Measurements from ENCODE around the gene KRTAP9-7. TPM values are rescaled to one million over a fixed set of nuclear protein-coding genes. Genes with fewer than 3 reads are reported as not detected.

The KRTAP9-7 gene
- total and polyA plus RNA-seq, 2 donors (not counting 3 experiments of a cell fraction or from before 2014, with no cell fraction given), result not detected

DNA sequence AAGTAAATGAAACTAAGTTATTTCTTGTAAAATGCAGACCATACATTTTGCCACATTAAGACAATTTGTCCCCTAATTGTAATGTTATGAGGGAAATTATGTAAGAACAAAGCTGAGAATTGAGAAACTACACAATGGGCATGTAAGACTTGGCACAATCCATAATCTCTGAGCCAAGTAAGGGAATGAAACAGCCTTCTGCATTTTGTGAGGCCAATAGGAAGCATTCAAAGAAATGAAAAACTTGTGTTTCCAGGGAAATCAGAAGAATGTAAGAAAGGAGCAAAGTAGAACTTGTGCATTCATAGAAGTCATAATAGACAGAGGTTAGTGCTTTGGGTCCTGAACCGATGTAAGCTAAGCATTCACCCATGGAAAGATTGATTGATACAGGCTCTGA is 24.2 kb upstream of the KRTAP9-7 start:
- no TSS peak for BruUV-seq (replicated peaks)
- DNase-seq (ENCODE audit: low read depth, low spot score) (peak; percentile 0), FAIRE-seq (no peak)
- H3K4me1 ChIP-seq (ENCODE audit: control insufficient read depth, extremely low read depth, insufficient read depth, low read length), result no peaks in the 10 kb centered on the region
- TF ChIP-seq GATA2 (IDR thresholded peaks at IDR 0.05; ENCODE audit: insufficient read depth, insufficient read length, low read depth, low read length) (no peak), MAX (IDR thresholded peaks at IDR 0.05; ENCODE audit: insufficient read depth, insufficient read length) (no peak), POLR2A (IDR thresholded peaks at IDR 0.05; ENCODE audit: low read depth, low read length) (no peak), MYC (IDR thresholded peaks at IDR 0.05; ENCODE audit: low read depth, low read length) (no peak), CTCF (IDR thresholded peaks at IDR 0.05; ENCODE audit: extremely low read depth in 1 of 2, insufficient read depth in 1 of 2, low read depth in 1 of 2, low read length in 2 of 2) (no peak), POLR2AphosphoS5 (IDR thresholded peaks at IDR 0.05; ENCODE audit: insufficient read depth, low read depth, low read length) (no peak), FOS (IDR thresholded peaks at IDR 0.05; ENCODE audit: borderline replicate concordance, insufficient read depth, low read length) (no peak), JUN (IDR thresholded peaks at IDR 0.05; ENCODE audit: borderline replicate concordance, insufficient read depth, insufficient read length, low read depth) (no peak), EZH2 (IDR thresholded peaks at IDR 0.05; ENCODE audit: borderline replicate concordance, low read depth, low read length, severe bottlenecking) (no peak)
- H3K4me3 ChIP-seq (replicated peaks in 1 of 3; ENCODE audit: insufficient read depth in 1 of 3, low read depth in 1 of 3, low read length in 3 of 3), result no peak overlapping the region
- intact Hi-C loops (cut with micrococcal nuclease) (no loop called here), dilution Hi-C loops (cut with MboI; ENCODE audit: extremely low pct_ligation_motif_present, low sequenced_read_pairs) (no loop called here)
- H3K9me3 ChIP-seq (replicated peaks; ENCODE audit: control insufficient read depth, insufficient read depth, low read length), result no peaks in the 10 kb centered on the region
- no peaks in the 10 kb centered on the region for H3K9me1 ChIP-seq (replicated peaks; ENCODE audit: control insufficient read depth, extremely low read depth, insufficient read depth, low read length)
- no peaks in the 10 kb centered on the region for H3K79me2 ChIP-seq (ENCODE audit: control insufficient read depth, insufficient read depth, low read length)
- no peaks in the 10 kb centered on the region for H3K36me3 ChIP-seq (ENCODE audit: control insufficient read depth in 2 of 2, extremely low read depth in 1 of 2, insufficient read depth in 2 of 2, low read length in 2 of 2)
- H3K9ac ChIP-seq (replicated peaks; ENCODE audit: extremely low read depth, insufficient read depth, low read length), result no peak overlapping the region
- no peak overlapping the region for H2AFZ ChIP-seq (ENCODE audit: low read depth, low read length)
- no peaks in the 10 kb centered on the region for H4K20me1 ChIP-seq (replicated peaks; ENCODE audit: control insufficient read depth, extremely low read depth, insufficient read depth, low read length)
- no peaks in the 10 kb centered on the region for H3K27me3 ChIP-seq (ENCODE audit: control insufficient read depth in 2 of 2, insufficient read depth in 2 of 2, low read length in 2 of 2)
- H3K27ac ChIP-seq (ENCODE audit: insufficient read depth, low read depth, low read length), result no peak overlapping the region
- ChIA-PET POLR2A (no interaction called here), CTCF (no interaction called here)
- H3K4me2 ChIP-seq (ENCODE audit: insufficient read depth, low read length), result no peak overlapping the region

Measured in endothelial cell of umbilical vein (primary cell).